IMR-90 (cell line): Measurements from ENCODE around the gene CEP135.

ENCODE experiments used
- CEBPB ChIP-seq: IDR thresholded peaks from 2 replicates; pipeline ENCODE4 v1.6.1; 2012; ENCODE audit warnings: low read depth, low read length, improper control_type of control experiment
- CHD1 ChIP-seq: IDR thresholded peaks from 2 replicates; pipeline ENCODE4 v1.6.1; 2012; ENCODE audit warnings: low read depth, low read length, improper control_type of control experiment
- POLR2A ChIP-seq: IDR thresholded peaks from 2 replicates; pipeline ENCODE4 v1.6.1; 2012; ENCODE audit warnings: mild to moderate bottlenecking, low read depth, low read length
- RAD21 ChIP-seq: IDR thresholded peaks from 2 replicates; pipeline ENCODE4 v1.6.1; 2012; ENCODE audit warnings: low read length, improper control_type of control experiment
- RFX5 ChIP-seq: IDR thresholded peaks from 2 replicates; pipeline ENCODE4 v1.8.0; 2012; ENCODE audit warnings: low read depth, mild to moderate bottlenecking, low read length, moderate library complexity
- TF ChIP-seq, protein P1 (sequence below): conservative IDR thresholded peaks from 2 replicates; pipeline ENCODE4 v1.5.1; 2012; ENCODE audit warnings: mild to moderate bottlenecking, low read depth, low read length, improper control_type of control experiment

DNA sequence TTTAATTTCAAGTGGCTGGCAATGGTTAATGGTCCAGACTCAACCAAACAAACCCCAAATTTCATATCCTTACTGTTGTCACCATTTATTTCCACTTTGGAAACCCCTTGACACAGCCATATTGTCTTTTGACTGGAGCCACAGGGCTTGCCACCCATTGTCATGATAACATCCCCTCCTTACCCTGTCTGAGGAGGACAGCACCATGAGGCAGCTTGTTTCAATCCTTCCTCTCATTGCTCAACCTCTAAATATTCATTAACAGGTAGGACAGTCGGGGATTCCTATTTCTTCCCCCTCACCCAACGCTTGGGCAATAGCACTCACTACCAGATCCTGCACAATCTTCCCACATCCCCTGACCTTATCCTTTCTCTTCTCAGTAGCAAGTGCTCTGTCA is 92.1 kb downstream of the CEP135 start:
- TF ChIP-seq CEBPB (no peak), POLR2A (no peak), RFX5 (no peak), RAD21 (no peak), CHD1 (no peak)
- TF ChIP-seq, protein P1, sequence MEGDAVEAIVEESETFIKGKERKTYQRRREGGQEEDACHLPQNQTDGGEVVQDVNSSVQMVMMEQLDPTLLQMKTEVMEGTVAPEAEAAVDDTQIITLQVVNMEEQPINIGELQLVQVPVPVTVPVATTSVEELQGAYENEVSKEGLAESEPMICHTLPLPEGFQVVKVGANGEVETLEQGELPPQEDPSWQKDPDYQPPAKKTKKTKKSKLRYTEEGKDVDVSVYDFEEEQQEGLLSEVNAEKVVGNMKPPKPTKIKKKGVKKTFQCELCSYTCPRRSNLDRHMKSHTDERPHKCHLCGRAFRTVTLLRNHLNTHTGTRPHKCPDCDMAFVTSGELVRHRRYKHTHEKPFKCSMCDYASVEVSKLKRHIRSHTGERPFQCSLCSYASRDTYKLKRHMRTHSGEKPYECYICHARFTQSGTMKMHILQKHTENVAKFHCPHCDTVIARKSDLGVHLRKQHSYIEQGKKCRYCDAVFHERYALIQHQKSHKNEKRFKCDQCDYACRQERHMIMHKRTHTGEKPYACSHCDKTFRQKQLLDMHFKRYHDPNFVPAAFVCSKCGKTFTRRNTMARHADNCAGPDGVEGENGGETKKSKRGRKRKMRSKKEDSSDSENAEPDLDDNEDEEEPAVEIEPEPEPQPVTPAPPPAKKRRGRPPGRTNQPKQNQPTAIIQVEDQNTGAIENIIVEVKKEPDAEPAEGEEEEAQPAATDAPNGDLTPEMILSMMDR, result no peak
